ENCODE data around the gene TRHDE.
"Not testable (repeated sequence)": the region's sequence is repeated elsewhere in the genome, so short reads cannot be mapped to it uniquely, and the experiment has no call there.

Gene TRHDE

GRCh38 chr12:72549184-72549583 lies 277.0 kb downstream of the TRHDE start:
- Histone ChIP-seq H3K4me3 (no peak overlapping the region), H3K27ac (no peak overlapping the region)

DNA sequence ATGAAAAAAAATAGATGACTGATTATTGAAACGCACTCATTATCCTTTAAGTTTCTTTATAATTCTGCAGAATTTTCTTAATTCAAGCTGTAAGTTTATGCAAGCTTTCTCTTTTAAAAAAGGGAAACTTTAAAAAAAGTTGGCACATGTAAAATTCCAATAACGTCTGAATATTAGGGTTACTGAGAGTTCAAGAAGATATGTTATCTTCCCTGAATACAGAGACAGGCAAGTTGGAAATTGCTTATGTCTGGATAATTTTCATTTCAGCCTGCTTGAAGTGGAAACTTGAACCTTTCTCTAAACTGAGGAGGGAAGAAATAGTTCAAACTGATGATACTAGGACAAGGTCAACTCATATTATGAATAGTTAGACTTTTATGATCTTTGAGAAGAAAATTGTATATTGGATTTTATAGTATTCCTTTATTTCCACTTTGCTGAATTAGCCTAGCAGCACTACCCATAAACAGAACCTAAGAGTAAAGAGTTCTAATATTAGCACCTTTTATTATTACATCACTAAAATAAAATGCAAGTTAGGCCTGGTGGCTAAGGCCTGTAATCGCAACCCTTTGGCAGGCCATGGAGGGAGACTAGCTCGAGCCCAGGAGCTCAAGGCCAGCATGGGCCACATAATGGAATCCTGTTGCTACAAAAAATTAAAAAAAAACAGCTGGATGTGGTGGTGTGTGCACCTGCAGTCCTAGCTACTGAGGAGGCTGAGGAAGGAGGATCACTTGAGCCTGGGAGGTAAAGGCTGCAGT lies 288.0 kb downstream of the TRHDE start:
- H3K4me3 ChIP-seq: no peak overlapping the region
- no peak overlapping the region for H3K27ac ChIP-seq

DNA sequence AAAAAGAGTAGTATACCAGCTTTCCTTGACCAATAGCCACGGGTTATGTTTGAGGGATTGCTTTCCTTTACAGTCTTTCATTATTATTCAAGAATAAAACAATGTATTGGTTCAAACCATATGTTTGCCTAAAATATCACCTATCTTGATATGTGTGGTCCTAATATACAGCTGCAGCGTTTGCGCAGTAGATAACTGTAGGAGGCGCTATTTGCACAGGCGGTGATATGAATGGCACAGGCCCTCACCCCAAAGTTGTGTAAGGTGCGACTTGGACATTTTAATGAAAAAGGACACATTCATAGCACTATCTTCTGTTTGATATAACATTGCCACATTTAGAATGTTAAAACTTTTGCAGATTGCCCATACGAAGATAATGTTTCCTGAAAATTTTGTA lies 298.4 kb downstream of the TRHDE start:
- Histone ChIP-seq H3K4me3 (no peak overlapping the region), H3K27ac (no peak overlapping the region)

GRCh38 chr12:72574138-72574537 lies 302.0 kb downstream of the TRHDE start:
- Histone ChIP-seq H3K4me3 (no peak overlapping the region), H3K27ac (no peak overlapping the region)

DNA sequence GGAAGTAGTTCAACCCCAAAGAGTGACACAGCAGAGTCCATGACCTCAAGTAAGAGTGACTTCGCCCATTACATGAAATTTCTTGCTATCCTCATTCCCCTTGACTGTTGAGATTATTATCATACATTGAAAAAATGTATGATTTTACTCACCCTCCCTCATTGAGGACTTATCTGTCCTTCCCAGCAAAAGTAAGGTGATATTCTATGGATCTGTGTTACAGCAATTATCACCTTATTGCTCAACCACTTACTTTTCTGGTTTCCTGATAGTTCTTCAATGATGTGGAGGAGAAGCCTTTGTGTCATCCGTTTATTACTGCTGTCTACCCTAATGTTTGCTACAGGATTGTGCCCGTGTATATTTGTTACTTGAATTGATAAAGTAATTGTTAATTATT lies 306.2 kb downstream of the TRHDE start:
- no peak overlapping the region for H3K27ac ChIP-seq
- no peak overlapping the region for H3K4me3 ChIP-seq

DNA sequence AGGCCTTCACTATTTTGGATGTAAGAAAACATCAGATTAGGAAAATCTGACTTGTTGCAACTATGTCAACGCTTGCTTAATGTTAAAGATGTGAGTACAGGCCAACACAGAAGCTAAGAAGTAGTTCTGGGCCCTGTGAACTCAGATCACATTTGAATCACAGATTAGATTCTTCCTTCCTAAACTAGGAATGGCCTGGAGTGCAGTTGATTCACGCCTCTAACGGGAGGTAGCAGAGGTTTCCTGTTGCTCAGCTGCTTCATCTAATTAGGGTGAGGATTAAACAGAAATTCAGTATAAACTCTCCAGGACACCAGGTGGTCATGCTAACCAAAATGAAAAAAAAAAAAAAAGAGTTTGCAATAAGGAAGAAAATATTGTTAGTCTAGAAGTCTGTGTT lies 314.3 kb downstream of the TRHDE start:
- no peak overlapping the region for H3K4me3 ChIP-seq
- no peak overlapping the region for H3K27ac ChIP-seq

DNA sequence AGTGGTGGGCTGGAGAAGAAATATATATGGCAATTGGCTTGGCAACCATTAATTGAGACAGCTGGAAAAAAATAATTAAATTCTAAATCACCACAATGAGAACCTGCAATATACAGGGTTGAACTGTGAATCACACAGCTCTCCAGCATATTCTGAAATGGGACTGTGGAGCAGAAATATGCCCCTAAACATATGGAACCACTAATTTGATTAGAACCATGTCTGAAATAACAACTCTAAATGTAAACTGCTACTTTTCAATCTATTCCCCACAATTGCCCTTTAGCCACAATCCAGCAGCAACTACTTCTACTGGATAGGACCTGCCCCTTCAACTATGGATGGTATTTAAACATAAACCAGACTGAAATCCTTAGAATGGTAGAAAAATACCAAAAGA lies 330.4 kb downstream of the TRHDE start:
- Histone ChIP-seq H3K27ac (no peak overlapping the region), H3K4me3 (no peak overlapping the region)

GRCh38 chr12:72605975-72606374 lies 333.8 kb downstream of the TRHDE start:
- Histone ChIP-seq H3K4me3 (no peak overlapping the region), H3K27ac (no peak overlapping the region)

DNA sequence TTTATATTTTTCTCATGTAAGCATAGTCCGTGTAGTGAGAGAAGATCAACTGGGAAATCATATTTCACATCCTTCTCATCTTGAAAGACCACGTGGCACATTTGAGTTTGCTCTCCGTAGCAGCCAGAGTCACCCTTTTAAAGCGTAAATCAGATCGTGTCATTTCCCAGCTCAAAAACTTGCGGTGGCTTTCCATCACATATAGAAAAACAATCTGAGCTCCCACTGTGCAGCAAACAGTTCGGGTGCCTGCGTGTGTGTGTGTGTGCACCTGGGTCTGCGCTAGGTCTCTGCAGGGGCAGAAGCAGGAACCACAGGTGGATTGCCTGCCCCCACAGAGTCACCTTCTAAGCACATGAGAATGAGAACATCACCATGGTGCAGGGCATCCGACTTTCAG lies 338.2 kb downstream of the TRHDE start:
- Histone ChIP-seq H3K4me3 (no peak overlapping the region), H3K27ac (no peak overlapping the region)

- no peak overlapping the region for H3K4me3 ChIP-seq
- H3K27ac ChIP-seq: no peak overlapping the region
Observed at GRCh38 chr12:72610854-72611358, 338.7 kb downstream of the TRHDE start.

DNA sequence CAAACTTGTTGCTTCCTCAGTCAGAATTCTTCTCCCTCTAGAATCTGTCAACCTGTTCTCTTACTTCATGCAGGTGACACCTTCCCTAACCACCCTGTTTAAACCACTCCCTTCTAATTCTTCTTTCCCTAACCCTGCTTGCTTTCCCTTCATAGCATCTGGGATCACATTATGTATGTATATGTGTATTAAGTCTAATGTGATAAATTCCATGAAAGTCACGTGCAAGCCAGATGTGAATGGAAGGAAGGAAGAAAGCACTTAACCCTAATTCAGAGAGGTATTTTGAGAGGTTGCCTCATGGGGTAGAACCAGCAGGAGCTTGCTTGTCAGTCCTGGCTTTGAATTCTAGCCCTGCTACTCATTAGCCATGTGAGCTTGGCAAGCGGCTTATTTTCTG lies 340.0 kb downstream of the TRHDE start:
- no peak overlapping the region for H3K27ac ChIP-seq

GRCh38 chr12:72618764-72619163 lies 346.6 kb downstream of the TRHDE start:
- H3K27ac ChIP-seq: no peak overlapping the region
- no peak overlapping the region for H3K4me3 ChIP-seq

More for the DNA sequence above, 340.0 kb downstream of the TRHDE start:
- H3K4me3 ChIP-seq: no peak overlapping the region

DNA sequence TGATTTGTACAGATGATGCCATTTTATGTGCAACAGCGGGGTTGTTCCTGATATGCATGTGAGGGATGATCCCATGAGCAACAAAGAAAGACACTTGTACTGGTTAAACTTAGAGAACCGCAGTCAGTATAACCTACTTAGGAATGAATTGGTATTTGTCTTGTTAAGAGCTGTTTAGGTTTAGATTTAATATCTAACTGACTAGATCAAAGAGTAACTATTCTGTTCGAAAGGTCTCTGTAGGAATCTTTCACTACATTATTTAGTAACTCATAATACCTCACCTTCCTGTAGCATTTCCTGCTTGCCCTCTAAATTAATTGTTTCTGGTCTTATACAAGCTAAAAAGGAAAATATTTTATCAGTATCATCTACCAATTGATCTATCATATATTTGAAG lies 350.4 kb downstream of the TRHDE start:
- Histone ChIP-seq H3K27ac (no peak overlapping the region), H3K4me3 (no peak overlapping the region)

DNA sequence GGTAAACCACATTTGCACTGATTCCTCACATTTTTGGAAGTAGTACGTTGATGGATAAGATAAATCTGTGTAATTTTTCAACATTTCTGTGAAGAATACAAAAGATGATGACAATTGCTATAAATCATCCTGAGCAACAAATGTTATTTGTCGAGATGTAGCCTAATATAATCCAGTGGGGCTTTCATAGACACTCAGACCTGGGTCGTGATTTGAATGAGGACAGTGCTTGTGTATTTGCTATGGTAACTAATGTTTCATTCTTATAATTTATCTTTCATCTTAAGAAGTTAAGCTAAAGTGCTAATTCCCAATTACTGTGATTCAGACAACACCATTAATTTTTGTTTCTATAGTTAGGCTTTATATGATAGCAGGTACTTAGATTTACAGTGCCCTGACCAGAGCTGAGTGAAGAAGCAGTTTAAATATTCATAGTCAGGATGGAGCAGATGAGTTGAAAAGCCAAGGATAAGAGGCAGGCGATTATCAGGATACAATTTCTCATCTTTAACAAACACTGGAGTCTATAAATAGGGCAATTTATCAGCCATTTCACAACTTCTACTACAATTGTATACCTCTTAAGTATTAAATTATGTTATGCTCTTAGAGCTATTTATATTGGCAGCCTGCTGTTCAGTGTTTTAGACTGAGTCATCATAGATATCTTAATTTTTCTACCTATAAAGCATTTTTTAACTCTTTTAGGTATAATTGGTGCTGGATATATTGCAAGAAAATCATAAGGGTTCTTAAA lies 359.9 kb downstream of the TRHDE start:
- Histone ChIP-seq H3K27ac (no peak overlapping the region), H3K4me3 (no peak overlapping the region)

DNA sequence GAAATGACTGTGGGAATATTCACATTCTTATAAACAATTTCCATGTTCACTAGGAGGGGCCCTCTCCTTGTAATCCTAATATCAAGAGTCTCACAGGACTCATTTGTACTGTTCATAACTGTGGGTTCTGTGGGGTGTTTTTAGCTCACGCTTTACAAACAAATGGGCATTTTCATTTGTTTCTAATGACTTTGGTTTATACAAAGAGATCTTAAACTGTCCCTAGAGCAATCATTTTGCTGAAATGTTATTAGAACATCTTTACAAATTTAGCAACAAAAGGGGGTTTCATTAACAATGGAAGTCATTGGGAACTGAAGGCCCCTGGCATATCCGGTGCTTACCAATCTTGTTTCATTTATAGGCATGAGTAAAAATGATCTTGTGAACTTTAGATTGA lies 370.5 kb downstream of the TRHDE start:
- H3K4me3 ChIP-seq: no peak overlapping the region

DNA sequence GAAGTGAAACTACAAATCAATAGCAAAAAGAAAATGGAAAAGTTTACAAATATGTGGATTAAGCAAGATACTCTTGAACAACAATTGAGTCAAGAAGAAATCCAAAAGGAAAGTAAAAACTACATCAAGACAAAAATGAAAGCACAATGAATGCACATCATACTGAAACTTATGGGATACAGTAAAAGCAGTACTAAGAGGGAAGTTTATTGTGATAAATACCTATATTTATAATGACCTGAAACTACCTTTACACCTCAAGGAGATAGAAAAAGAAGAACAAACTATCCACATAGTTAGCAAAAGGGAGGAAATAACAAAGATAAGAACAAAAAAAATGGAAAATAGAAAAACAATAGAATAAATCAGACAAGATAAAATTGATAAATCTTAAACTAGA lies 375.0 kb downstream of the TRHDE start:
- no peak overlapping the region for H3K4me3 ChIP-seq
- no peak overlapping the region for H3K27ac ChIP-seq

More for the DNA sequence above, 370.5 kb downstream of the TRHDE start:
- no peak overlapping the region for H3K27ac ChIP-seq

DNA sequence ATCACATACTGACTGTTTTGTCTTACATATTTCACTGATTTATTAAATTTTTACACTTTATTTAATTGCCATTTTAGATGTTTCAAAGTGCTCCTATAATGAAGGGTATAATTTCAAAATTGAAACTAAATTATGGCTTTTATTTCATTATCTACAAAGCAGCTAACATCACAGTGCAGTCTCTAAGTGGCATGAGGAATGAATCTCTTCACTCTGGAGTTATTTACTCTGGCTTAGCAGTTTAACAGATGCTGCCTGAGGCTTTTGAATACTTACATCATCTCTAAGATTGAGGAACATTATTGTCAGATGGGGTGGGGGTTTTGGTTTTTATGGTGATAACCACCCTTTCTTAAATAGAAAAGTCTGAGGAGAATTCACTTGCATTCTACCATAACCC lies 386.4 kb downstream of the TRHDE start:
- Histone ChIP-seq H3K27ac (no peak overlapping the region), H3K4me3 (no peak overlapping the region)

GRCh38 chr12:72660174-72660573 lies 388.0 kb downstream of the TRHDE start:
- not testable (repeated sequence) for H3K4me3 ChIP-seq

DNA sequence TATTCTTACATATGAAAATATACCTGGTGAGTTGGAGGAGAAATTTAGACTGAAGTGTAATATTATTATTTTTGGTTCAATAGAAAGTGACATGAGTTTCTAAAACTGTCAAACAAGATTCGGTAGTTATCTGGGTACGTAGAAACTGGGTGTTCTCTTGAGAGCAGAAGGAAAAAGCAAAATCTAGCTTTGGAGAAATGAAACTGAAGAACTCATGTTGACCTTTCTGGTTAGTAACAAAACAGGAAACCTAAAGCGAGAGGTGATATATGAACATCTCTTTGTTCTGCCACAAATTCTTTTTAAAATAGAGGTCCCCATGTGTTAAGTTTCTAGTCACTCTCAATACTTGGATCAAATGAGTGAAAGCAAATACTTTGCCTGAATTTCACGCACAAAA lies 401.7 kb downstream of the TRHDE start:
- H3K27ac ChIP-seq: no peak overlapping the region
- H3K4me3 ChIP-seq: no peak overlapping the region

More at GRCh38 chr12:72660174-72660573, 388.0 kb downstream of the TRHDE start:
- H3K27ac ChIP-seq: not testable (repeated sequence)

DNA sequence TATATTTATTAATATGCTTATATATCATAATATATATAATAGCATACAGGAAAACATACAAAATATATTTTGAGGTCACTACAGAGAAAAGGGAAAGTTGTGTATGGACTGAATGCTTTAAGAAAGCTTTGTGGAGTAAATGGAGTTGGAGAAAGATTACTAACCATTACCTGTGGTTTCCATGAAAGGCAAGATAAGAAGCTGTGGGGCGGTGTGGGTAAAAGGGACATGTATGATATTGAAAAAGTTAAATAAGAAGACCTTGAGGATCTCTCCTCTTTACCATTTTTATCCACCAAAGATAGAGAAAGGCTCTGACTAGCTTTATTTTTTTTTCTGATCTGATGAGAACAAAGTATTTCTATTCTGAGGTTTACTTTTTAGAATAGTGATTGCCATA lies 404.4 kb downstream of the TRHDE start:
- Histone ChIP-seq H3K4me3 (no peak overlapping the region), H3K27ac (no peak overlapping the region)

DNA sequence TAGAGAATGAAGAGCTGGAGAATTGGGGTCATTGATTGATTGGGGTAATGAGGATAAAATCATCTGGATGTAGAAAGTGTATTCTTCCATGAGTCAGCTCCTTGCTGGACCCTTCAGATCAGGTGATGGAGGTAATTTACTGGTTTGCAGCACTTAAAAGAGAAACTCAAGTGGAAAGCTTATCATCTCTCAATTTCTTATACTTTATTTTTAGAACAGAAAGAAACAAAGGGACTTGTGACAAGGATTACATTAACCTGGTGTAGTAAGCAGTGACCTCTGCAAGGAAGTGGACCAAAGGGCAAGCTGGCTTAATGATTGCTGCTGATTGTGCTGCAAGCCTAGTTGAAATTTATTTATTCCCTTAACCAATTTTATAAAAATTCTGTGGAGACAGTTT lies 405.0 kb downstream of the TRHDE start:
- no peak overlapping the region for H3K27ac ChIP-seq
- no peak overlapping the region for H3K4me3 ChIP-seq

Data from skin epidermis (tissue), 12 donors.